Naive B cell (primary cell): ENCODE data around the gene TBCEL. TPM values are rescaled to one million over a fixed set of nuclear protein-coding genes. Genes with fewer than 3 reads are reported as not detected.
"Not testable (repeated sequence)": the region's sequence is repeated elsewhere in the genome, so short reads cannot be mapped to it uniquely, and the experiment has no call there.

Experiments used
- ATAC-seq, 2 donors: fragments of 150-1000 bp; cut with Tn5 transposase; 2 replicates each; pipeline ENCODE4 v1.10.0; 2021; ENCODE audit warnings: low read depth in 2 of 2, mild to moderate bottlenecking in 2 of 2, moderate library complexity in 2 of 2
- DNase-seq: peaks from one replicate; pipeline ENCODE4 v3.0.0; 2022
- H3K27ac Mint-ChIP-seq, 6 donors: one replicate each; pipeline ENCODE4 v1.8.0; 2020 to 2022; ENCODE audit warnings: mild to moderate bottlenecking in 6 of 6, mixed read lengths in 6 of 6, moderate library complexity in 5 of 6, inconsistent platforms in 2 of 6
- H3K27me3 Mint-ChIP-seq, 3 donors: one replicate each; pipeline ENCODE4 v1.8.0; 2021 to 2022; ENCODE audit warnings: mixed read lengths in 3 of 3, mild to moderate bottlenecking in 1 of 3
- H3K36me3 Mint-ChIP-seq, 2 donors: one replicate each; pipeline ENCODE4 v1.8.0; 2020 to 2022; ENCODE audit warnings: mixed read lengths in 2 of 2, inconsistent platforms in 1 of 2, mild to moderate bottlenecking in 1 of 2
- H3K4me1 Mint-ChIP-seq, 3 donors: one replicate each; pipeline ENCODE4 v1.8.0; 2020 to 2022; ENCODE audit warnings: mixed read lengths in 3 of 3, inconsistent platforms in 1 of 3, mild to moderate bottlenecking in 1 of 3, moderate library complexity in 1 of 3
- H3K4me3 Mint-ChIP-seq, 8 donors: one replicate each; pipeline ENCODE4 v1.8.0; 2020 to 2022; ENCODE audit warnings: mild to moderate bottlenecking in 8 of 8, mixed read lengths in 8 of 8, moderate library complexity in 8 of 8, inconsistent platforms in 2 of 8
- H3K9me3 Mint-ChIP-seq, 7 donors: one replicate each; pipeline ENCODE4 v1.8.0; 2020 to 2022; ENCODE audit warnings: mixed read lengths in 7 of 7, mild to moderate bottlenecking in 5 of 7, inconsistent platforms in 2 of 7, moderate library complexity in 1 of 7
- polyA plus RNA-seq, 6 donors: library from polyadenylated mRNA; unstranded; fragments of 300-500 nt; fragmentation: Illumina TruSeq; gene quantifications; one replicate each; pipeline ENCODE4 v1.2.3, GENCODE V29; 2021; ENCODE audit warnings: low read depth in 6 of 6

Gene TBCEL
- polyA plus RNA-seq, 6 donors from 2014 or later: 2.0 to 6.0 (median 4.0) TPM; not detected in 1

DNA sequence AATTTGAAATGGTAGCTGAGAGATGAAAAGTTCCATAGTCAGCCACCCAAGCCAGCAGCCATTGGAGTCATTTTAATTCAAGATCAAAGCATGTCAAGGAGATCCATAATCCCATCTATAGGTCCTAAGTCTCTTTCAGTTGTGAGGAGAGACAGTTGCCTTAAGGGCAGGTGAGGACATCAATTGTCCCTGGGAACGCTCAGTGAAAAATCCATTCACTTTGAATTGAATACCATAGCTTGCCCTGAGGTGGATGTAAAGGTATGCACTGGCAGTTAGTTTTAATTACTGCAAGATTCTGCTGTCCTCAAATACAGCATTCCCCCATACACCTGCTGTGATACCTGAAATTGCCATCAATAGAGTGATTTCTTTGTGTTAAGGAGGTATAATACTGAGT, 25.3 kb upstream of the TBCEL start:
- H3K4me1 Mint-ChIP-seq: no peaks in the 10 kb centered on the region
- H3K27me3 Mint-ChIP-seq: peaks cover 7 to 28% (median 26%) of the 10 kb centered on the region in 3 donors
- no peaks in the 10 kb centered on the region for H3K36me3 Mint-ChIP-seq
- no peak overlapping the region for H3K27ac Mint-ChIP-seq
- H3K4me3 Mint-ChIP-seq: no peak overlapping the region
- ATAC-seq (no peak), DNase-seq (no peak)
- H3K9me3 Mint-ChIP-seq: no peaks in the 10 kb centered on the region

DNA sequence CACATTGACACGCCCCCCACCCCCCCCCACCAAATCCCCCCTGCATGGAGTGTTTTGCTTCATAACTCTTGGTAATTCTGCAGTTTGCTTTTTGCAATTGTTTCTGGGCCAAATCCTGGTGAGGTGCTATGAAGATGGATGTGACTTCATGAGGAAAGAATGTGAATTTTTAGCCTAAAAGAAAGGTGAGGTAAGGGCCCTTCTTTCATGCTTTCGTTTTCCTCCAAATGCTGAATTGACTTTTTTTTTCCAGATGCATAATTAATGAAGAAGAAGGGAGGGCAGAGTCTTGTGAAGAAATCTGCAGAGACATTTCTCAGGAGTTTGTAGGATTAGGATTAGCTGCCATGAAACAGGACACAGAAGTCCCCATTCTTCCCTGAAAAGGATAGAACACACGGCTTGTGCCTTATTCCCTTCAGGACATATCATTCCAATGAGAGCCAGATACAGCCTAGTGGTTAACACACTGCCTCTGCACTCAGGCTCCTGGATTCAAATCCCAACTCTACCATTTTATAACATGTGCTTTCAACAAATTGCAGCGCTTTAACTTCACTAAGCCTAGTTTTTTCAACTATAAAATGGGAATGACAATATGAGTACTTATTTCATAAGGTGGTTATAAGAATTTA, 19.6 kb upstream of the TBCEL start:
- Mint-ChIP-seq H3K4me3 (no peak overlapping the region), H3K36me3 (peaks cover 5 to 8% of the 10 kb centered on the region in 2 donors), H3K27me3 (peaks cover 34 to 35% (median 34%) of the 10 kb centered on the region in 3 donors), H3K9me3 (peaks cover 0 to 20% (median 12%) of the 10 kb centered on the region in 7 donors), H3K27ac (no peak overlapping the region), H3K4me1 (no peaks in the 10 kb centered on the region)
- DNase-seq (no peak), ATAC-seq (no peak)

DNA sequence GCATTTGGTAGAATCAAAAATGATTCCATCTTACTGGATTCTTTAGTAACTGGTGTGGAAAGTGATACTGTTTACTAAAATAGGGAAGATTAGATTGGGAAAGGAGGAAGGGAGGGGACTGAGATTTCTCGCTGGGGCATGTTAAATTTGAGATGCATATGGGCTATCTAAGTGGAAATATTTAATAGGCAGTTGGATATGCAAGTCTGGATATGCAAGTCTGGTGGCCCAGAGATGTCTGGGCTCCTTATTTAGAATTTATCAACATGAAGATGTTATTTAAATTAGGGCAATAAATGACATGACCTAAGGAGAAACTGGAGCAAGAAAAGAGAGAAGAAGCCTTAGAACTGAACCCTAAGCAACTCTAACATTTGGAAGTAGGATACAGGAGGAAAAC, 17.0 kb upstream of the TBCEL start:
- DNase-seq (no peak), ATAC-seq (no peak)
- Mint-ChIP-seq H3K9me3 (peaks cover 0 to 20% (median 12%) of the 10 kb centered on the region in 7 donors), H3K27ac (no peak overlapping the region), H3K27me3 (peaks cover 34 to 47% (median 39%) of the 10 kb centered on the region in 3 donors), H3K4me1 (no peaks in the 10 kb centered on the region), H3K4me3 (no peak overlapping the region), H3K36me3 (peaks cover 5 to 8% of the 10 kb centered on the region in 2 donors)

DNA sequence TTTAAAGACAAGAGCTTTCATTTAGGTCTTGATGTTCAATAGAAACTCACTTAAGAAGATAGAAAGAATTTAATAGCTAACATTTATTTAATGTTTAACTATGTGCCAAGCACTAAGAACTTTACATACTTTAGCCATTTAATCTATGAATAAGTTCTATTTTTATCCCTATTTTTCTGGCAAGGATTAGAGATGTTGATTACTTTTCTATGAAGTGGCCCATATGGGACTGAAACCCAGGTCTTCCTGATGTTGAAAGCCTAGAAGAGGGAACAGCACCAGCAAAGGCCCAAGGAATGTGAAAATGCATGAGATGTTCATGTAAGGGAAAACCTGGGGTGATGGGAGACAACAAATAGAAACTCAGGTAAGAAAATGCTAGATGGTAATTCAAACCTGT, 15.4 kb upstream of the TBCEL start:
- Mint-ChIP-seq H3K27ac (peak overlapping the region in 1 of 6 donors; percentile 13), H3K4me1 (no peaks in the 10 kb centered on the region), H3K27me3 (peaks cover 27 to 51% (median 43%) of the 10 kb centered on the region in 3 donors), H3K4me3 (no peak overlapping the region), H3K9me3 (peaks cover 0 to 20% (median 12%) of the 10 kb centered on the region in 7 donors), H3K36me3 (peaks cover 5 to 8% of the 10 kb centered on the region in 2 donors)
- DNase-seq (no peak), ATAC-seq (no peak)

DNA sequence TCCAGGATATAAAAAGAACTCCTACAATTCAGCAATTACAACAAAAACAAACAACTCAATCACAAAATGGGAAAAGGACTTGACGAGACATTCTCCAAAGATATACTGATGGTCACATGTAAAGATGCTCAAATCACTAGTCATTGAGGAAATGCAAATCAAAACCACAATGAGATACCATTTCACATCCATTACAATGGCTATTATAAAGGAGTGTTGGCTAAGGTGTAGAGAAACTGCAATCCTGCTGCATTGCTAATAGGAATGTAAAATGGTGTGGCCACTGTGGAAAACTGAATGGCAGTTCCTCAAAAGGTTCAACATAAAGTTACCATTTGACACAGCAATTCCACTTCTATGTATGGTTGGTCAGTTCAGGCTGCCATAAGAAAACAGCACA, 11.8 kb upstream of the TBCEL start:
- DNase-seq (no peak), ATAC-seq (no peak)
- H3K4me3 Mint-ChIP-seq: no peak overlapping the region
- no peak overlapping the region for H3K27ac Mint-ChIP-seq
- peaks cover 0 to 7% of the 10 kb centered on the region in 2 donors for H3K36me3 Mint-ChIP-seq
- peaks cover 0 to 5% (median 2%) of the 10 kb centered on the region in 7 donors for H3K9me3 Mint-ChIP-seq
- no peaks in the 10 kb centered on the region for H3K4me1 Mint-ChIP-seq
- peaks cover 21 to 44% (median 35%) of the 10 kb centered on the region in 3 donors for H3K27me3 Mint-ChIP-seq

DNA sequence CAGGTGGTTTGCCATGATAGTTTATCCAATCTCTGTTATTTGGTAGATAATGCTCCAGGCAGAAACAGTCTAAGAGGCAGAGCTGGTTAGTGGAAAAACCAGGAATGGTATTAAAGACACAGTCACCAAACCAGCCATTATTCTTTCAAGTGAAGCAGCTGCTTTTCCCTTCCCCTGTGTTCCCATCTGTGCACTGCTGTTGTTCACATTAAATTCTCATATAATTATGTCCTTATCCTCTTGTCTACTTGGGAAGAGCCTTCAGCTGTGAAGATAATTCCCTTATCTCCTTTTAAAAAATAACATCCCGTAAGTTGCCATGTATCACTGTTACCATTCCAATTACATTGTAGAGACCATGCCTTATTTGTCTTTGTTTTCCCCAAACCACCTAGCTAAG, 5.2 kb upstream of the TBCEL start:
- Mint-ChIP-seq H3K27me3 (peaks cover 18 to 44% (median 25%) of the 10 kb centered on the region in 3 donors), H3K4me1 (peaks cover 6 to 8% (median 8%) of the 10 kb centered on the region in 3 donors), H3K36me3 (no peaks in the 10 kb centered on the region), H3K4me3 (no peak overlapping the region), H3K9me3 (no peaks in the 10 kb centered on the region), H3K27ac (no peak overlapping the region)
- no peak for DNase-seq
- ATAC-seq: no peak

DNA sequence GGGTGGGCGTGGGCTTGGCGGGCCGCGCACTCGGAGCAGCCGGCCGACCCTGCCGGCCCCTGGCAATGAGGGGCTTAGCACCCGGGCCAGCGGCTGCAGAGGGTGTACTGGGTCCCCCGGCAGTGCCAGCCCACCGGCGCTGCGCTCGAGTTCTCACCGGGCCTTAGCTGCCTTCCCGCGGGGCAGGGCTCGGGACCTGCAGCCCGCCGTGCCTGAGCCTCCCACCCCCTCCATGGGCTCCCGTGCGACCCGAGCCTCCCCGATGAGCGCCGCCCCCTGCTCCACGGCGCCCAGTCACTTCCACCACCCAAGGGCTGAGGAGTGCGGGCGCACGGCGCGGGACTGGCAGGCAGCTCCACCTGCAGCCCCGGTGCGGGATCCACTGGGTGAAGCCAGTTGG, 2.2 kb upstream of the TBCEL start:
- not testable (repeated sequence) for DNase-seq, ATAC-seq, H3K9me3 Mint-ChIP-seq, H3K36me3 Mint-ChIP-seq, H3K4me3 Mint-ChIP-seq, H3K27ac Mint-ChIP-seq
- peaks cover 12 to 39% (median 17%) of the 10 kb centered on the region in 3 donors for H3K27me3 Mint-ChIP-seq
- H3K4me1 Mint-ChIP-seq: peaks cover 24 to 30% (median 26%) of the 10 kb centered on the region in 3 donors

DNA sequence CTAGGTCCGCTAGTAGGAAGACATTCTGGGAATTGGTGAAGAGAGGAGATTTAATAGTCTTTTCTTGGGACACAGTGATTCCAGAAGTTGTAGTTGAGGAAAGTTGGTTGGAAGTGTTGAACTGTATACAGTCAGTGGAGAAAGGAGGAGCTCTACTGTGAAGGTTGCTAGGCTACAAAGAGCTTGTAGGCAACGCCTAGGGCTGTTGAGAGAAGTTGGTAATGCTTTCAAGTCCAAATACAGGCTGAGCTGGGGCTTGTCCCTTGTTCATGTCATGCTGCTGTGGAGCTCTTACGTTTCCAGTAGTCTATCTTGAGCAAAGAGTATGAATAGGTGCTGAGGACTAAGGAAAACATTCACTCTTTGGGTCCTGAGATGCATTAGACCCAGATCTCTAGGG, 1.1 kb downstream of the TBCEL start:
- ATAC-seq (no peak), DNase-seq (no peak)
- Mint-ChIP-seq H3K27me3 (peaks cover 7 to 27% (median 13%) of the 10 kb centered on the region in 3 donors), H3K4me3 (peak overlapping the region; percentile 89 to 97 (median 94)), H3K36me3 (no peaks in the 10 kb centered on the region), H3K4me1 (peaks cover 24 to 47% (median 34%) of the 10 kb centered on the region in 3 donors), H3K9me3 (no peaks in the 10 kb centered on the region), H3K27ac (peak overlapping the region in 5 of 6 donors; percentile 88 to 96 (median 95))

DNA sequence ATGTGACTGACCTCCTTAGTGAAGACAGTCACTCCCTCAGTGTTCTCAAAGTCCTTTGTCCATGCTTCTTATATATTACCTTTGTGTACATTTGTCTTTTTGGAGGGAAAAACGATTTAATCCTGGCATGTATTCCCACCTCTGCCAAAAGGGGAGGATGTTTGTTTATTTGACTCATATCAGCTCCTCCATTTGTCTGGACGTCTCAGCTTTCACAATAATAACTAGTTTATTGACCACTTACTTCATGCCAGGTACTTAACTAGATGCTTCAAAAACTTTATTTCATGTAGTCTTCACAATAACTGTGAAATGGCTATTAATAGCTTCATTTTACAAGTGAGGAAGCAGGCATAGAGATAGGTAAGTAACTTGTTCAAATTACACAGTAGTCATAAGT, 5.3 kb downstream of the TBCEL start:
- H3K36me3 Mint-ChIP-seq: no peaks in the 10 kb centered on the region
- peak overlapping the region in 1 of 8 donors; percentile 33 for H3K4me3 Mint-ChIP-seq
- DNase-seq (no peak), ATAC-seq (no peak)
- no peaks in the 10 kb centered on the region for H3K27me3 Mint-ChIP-seq
- H3K27ac Mint-ChIP-seq: no peak overlapping the region
- peaks cover 16 to 40% (median 27%) of the 10 kb centered on the region in 3 donors for H3K4me1 Mint-ChIP-seq
- H3K9me3 Mint-ChIP-seq: no peaks in the 10 kb centered on the region

DNA sequence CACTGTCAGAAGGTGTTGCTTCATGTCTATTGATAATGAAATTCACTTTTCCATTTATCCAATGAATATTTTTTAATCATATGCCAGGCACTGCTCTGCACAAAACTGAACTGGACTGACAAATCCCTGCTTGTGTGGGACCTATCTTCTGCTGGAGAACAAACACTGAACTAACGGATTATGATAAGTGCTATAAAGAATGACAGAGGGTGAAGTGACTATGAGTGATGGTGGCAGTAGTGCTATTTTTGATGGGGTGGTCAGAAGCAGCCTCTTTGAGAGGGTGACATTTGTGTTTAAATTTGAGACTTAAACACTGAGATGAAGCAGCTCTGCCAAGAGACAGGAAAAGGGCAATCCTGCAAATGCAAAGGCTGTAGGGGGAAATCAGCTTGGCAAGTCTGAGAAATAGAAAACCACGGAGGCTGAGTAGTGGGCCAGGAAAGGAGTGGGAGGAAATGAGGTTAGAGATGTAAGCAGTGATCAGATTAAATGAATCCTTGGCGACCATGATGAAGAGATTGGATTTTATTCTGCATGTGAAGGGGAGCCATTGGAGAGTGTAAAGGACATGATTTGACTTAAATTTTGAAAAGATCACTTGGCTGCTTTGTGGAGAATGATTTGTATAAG, 6.0 kb downstream of the TBCEL start:
- Mint-ChIP-seq H3K4me1 (peaks cover 10 to 32% (median 20%) of the 10 kb centered on the region in 3 donors), H3K9me3 (no peaks in the 10 kb centered on the region), H3K36me3 (no peaks in the 10 kb centered on the region), H3K27me3 (no peaks in the 10 kb centered on the region), H3K27ac (peak overlapping the region in 2 of 6 donors; percentile 21 to 32), H3K4me3 (no peak overlapping the region)
- ATAC-seq: no peak
- DNase-seq: no peak

DNA sequence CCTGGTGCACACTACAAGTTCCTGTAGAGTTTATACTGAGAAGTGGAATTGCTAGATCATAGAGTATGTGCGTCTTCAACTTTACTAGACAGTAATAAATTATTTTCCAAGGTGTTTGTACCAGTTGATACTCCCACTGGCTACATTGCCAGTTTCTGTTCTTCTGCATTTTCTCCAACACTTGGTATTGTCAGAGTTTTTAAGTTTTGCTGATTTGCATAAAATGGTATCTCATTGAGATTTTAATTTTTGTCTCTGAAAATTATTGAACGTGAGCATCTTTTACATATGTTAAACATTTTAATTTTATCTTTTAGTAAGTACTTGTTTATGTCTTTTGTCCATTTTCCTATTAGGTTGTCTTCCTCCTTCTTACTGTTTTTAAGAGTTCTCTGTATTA, 7.3 kb downstream of the TBCEL start:
- no peaks in the 10 kb centered on the region for H3K36me3 Mint-ChIP-seq
- peaks cover 1 to 32% (median 12%) of the 10 kb centered on the region in 3 donors for H3K4me1 Mint-ChIP-seq
- peak overlapping the region in 1 of 8 donors; percentile 32 for H3K4me3 Mint-ChIP-seq
- H3K27me3 Mint-ChIP-seq: no peaks in the 10 kb centered on the region
- ATAC-seq: no peak
- H3K9me3 Mint-ChIP-seq: no peaks in the 10 kb centered on the region
- no peak for DNase-seq
- no peak overlapping the region for H3K27ac Mint-ChIP-seq

DNA sequence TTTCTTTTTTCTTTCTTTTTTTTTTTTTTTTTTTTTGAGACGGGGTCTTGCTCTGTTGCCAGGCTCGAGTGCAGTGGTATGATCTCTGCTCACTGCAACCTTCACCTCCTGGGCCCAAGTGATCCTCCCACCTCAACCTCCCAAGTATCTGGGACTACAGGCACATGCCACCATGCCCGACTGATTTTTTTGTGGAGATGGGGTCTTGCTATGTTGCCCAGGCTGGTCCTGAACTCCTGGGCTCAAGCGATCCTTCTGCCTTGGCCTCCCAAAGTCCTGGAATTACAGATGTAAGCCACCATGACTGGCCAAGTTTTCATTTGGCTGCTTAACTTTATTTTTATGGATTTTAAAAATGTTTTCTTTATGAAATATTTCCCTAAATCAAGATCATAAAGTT, 7.7 kb downstream of the TBCEL start:
- ATAC-seq, H3K9me3 Mint-ChIP-seq, H3K36me3 Mint-ChIP-seq, H3K27me3 Mint-ChIP-seq, DNase-seq, H3K27ac Mint-ChIP-seq: not testable (repeated sequence)
- peaks cover 0 to 33% (median 12%) of the 10 kb centered on the region in 3 donors for H3K4me1 Mint-ChIP-seq
- peak overlapping the region in 1 of 8 donors; percentile 32 for H3K4me3 Mint-ChIP-seq

DNA sequence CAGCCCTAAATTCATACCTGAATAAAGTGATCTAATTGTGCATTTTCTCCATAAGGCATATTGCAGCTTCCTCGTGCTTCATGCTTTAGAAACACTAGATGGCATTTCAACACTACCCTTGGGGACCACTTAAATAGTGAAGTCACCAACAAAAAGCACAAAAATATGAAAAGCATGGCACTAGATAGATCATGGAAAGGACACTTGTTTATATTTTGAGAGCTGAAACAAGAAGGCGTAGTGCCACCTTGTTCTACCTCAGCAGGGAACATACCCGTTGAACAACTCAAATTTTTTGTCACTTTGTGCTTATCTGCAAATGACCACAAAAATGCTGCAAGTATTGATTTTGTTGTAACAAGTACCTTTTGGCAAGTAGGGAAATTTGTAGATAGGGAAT, 8.6 kb downstream of the TBCEL start:
- no peaks in the 10 kb centered on the region for H3K9me3 Mint-ChIP-seq
- ATAC-seq (no peak), DNase-seq (no peak)
- H3K4me1 Mint-ChIP-seq: peaks cover 0 to 29% (median 12%) of the 10 kb centered on the region in 3 donors
- no peaks in the 10 kb centered on the region for H3K27me3 Mint-ChIP-seq
- H3K4me3 Mint-ChIP-seq: no peak overlapping the region
- no peaks in the 10 kb centered on the region for H3K36me3 Mint-ChIP-seq
- H3K27ac Mint-ChIP-seq: no peak overlapping the region

DNA sequence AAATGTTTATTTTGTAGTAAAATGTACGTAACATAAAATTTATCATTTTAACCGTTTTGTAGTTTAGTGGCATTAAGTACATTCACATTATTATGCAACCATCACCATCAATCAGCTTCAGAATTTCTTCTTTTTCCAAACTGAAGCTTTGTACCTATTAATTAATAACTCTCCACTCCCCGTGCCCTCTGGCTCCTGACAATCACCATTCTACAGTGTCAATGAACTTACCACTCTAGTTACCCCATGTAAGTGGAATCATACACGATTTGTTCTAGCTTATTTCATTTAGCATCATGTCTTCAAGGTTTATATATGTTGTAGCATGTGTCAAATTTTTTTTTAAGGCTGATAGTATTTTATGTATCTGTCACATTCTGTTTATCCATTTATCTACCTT, 9.7 kb downstream of the TBCEL start:
- H3K27ac Mint-ChIP-seq: no peak overlapping the region
- no peaks in the 10 kb centered on the region for H3K27me3 Mint-ChIP-seq
- no peak for DNase-seq
- H3K9me3 Mint-ChIP-seq: no peaks in the 10 kb centered on the region
- no peak for ATAC-seq
- peaks cover 0 to 5% of the 10 kb centered on the region in 2 donors for H3K36me3 Mint-ChIP-seq
- H3K4me3 Mint-ChIP-seq: no peak overlapping the region
- H3K4me1 Mint-ChIP-seq: peaks cover 0 to 30% (median 12%) of the 10 kb centered on the region in 3 donors
